NB4 (cell line): ENCODE results near the gene BCAN.
A peak's percentile ranks its signal among the peaks of the same experiment; 100 is the strongest.
"Not testable (repeated sequence)": the region's sequence is repeated elsewhere in the genome, so short reads cannot be mapped to it uniquely, and the experiment has no call there.

ENCODE experiments used
- DNase-seq: peaks from one replicate; pipeline ENCODE4 v3.0.0; 2010; ENCODE audit warnings: low read depth
- H3K4me3 ChIP-seq: one replicate; pipeline ENCODE4 v1.5.1; 2011; ENCODE audit warnings: mild to moderate bottlenecking, low read depth, low read length, moderate library complexity
- MYC ChIP-seq: IDR thresholded peaks from 2 replicates; pipeline ENCODE4 v1.6.1; 2011; ENCODE audit warnings: low read depth, low read length
- POLR2A ChIP-seq: IDR thresholded peaks from 2 replicates; pipeline ENCODE4 v1.6.1; 2011; ENCODE audit warnings: mild to moderate bottlenecking; ENCODE audit not compliant: insufficient read length; ENCODE audit errors: extremely low read depth
- TF ChIP-seq, protein P1 (sequence below): IDR thresholded peaks from 2 replicates; pipeline ENCODE4 v1.6.1; 2011; ENCODE audit warnings: low read depth, low read length
- TF ChIP-seq, protein P2 (sequence below): IDR thresholded peaks from one replicate; pipeline ENCODE4 v1.5.1; 2012; ENCODE audit warnings: low read depth, low read length

Gene BCAN

DNA sequence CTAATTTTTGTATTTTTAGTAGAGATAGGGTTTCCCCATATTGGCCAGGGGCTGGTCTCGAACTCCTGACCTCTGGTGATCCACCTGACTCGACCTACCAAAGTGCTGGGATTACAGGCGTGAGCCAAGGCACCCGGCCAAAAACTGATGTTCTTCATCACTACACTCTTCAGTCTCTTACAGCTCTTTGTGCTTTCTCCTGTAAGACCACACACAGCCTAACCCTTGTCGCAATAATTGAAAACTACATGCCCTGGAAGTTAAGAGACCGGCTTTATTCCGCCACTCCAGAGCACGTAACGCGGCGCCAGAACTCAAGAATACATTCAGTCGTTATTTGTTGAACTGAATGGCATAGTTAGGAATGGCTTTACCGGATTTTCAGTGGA lies 41.2 kb upstream of the BCAN start:
- DNase-seq, result peak; percentile 43
- TF ChIP-seq MYC, result no peak
- TF ChIP-seq, protein P1, sequence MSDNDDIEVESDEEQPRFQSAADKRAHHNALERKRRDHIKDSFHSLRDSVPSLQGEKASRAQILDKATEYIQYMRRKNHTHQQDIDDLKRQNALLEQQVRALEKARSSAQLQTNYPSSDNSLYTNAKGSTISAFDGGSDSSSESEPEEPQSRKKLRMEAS, result no peak
- TF ChIP-seq, protein P2, sequence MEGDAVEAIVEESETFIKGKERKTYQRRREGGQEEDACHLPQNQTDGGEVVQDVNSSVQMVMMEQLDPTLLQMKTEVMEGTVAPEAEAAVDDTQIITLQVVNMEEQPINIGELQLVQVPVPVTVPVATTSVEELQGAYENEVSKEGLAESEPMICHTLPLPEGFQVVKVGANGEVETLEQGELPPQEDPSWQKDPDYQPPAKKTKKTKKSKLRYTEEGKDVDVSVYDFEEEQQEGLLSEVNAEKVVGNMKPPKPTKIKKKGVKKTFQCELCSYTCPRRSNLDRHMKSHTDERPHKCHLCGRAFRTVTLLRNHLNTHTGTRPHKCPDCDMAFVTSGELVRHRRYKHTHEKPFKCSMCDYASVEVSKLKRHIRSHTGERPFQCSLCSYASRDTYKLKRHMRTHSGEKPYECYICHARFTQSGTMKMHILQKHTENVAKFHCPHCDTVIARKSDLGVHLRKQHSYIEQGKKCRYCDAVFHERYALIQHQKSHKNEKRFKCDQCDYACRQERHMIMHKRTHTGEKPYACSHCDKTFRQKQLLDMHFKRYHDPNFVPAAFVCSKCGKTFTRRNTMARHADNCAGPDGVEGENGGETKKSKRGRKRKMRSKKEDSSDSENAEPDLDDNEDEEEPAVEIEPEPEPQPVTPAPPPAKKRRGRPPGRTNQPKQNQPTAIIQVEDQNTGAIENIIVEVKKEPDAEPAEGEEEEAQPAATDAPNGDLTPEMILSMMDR, result no peak
- H3K4me3 ChIP-seq, result peak overlapping the region; percentile 97

DNA sequence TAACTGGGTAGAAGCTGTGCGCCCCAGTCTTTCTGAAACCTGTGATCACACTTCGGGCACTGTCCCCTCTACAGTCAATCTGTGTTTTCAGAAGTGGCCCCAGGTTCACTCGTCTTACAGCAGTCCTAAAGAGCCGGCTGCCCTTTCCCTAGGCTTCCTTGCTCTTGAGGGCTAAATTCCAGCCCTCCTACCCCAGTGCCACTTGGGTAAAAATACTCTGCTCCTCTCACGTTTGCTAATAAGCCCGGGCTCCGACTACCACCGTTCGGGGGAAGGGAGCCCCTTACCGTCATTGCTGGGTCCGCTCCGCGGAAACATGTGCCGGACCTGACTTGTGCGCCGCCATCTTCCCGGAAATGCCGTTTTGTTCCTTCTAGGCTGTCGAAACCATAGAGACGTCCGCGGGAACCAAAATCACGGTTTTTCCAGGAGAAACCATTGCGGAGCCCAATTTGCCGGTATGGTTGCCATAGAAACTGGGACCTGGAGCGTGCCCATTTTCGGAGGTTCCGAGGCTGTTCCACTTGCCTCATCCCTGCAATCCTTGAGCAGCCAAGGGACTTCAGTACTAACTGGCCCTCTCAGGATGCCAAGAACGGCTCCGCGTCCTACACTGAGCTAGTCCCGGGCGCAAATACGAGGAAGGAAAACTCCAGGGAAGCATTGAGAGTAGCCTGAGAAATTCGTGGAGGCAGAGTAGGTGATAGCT lies 40.6 kb upstream of the BCAN start, which contains the start of gene GPATCH4:
TSS of gene GPATCH4 (minus strand) at position 358 of the 709 bp plus-strand sequence.
- DNase-seq, result peak; percentile 84
- peak within 1 kb of the TSS; percentile 97 for H3K4me3 ChIP-seq
- TF ChIP-seq MYC, result peak; percentile 98
- TF ChIP-seq, protein P1, result peak; percentile 97
- peak; percentile 65 for TF ChIP-seq POLR2A
- TF ChIP-seq, protein P2, result no peak

DNA sequence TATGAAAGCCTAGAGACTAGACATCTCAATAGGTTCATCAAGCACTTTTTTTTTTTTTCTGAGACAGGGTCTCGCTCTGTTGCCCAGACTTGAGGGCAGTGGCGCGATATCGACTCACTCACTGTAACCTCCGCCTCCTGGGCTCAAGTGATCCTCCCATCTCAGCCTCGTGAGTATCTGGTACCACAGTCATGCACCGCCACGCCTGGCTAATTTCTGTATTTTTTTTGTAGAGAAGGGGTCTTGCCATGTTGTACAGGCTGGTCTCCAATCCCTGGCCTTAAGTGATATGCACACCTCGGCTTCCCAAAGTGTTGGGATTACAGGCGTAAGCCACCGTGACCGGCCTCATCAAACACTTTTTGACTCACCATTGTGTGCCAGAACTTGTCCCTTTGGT lies 40.0 kb upstream of the BCAN start:
- TF ChIP-seq, protein P2, result no peak
- no peak for TF ChIP-seq POLR2A
- no peak for DNase-seq
- H3K4me3 ChIP-seq, result peak overlapping the region; percentile 97

DNA sequence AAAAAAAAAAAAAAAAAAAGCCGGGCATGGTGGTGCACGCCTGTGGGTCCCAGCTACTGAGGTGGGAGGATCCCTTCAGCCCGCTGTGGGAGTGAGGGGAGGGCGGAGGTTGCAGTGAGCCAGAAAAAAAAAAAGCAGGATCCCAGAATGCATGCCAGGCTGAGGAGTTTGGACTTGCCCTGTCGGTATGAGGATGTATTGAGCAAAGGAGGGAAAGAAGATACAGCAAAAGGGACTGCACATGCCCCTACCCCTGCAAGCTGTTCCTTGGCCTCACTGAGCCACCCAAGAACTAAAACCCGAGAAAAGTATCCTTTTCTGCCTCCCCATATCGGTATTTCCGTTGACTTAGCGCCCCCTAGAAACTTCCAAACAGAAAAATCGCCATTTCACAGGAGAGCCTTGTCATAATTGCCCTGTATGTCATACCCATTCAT lies 39.3 kb upstream of the BCAN start:
- no peak overlapping the region for H3K4me3 ChIP-seq
- TF ChIP-seq, protein P2, result peak; percentile 52
- TF ChIP-seq MYC, result no peak
- peak; percentile 52 for DNase-seq

DNA sequence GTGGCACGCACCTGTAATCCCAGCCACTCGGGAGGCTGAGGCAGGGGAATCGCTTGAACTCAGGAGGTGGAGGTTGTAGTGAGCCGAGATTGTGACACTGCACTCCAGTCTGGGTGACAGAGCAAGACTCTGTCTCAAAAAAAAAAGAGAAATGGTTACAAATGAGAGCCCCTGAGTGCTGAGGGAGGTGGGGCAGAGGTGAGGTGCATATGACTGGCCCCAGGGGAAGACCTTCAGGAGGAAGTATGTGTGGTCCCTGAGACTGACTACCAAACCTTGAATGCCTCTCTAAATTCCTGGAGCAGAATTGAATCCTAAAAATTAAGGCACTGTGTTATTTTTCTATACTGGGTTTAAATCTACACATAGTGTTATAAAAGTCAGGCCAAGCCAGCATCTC lies 34.6 kb upstream of the BCAN start:
- H3K4me3 ChIP-seq, DNase-seq: not testable (repeated sequence)

DNA sequence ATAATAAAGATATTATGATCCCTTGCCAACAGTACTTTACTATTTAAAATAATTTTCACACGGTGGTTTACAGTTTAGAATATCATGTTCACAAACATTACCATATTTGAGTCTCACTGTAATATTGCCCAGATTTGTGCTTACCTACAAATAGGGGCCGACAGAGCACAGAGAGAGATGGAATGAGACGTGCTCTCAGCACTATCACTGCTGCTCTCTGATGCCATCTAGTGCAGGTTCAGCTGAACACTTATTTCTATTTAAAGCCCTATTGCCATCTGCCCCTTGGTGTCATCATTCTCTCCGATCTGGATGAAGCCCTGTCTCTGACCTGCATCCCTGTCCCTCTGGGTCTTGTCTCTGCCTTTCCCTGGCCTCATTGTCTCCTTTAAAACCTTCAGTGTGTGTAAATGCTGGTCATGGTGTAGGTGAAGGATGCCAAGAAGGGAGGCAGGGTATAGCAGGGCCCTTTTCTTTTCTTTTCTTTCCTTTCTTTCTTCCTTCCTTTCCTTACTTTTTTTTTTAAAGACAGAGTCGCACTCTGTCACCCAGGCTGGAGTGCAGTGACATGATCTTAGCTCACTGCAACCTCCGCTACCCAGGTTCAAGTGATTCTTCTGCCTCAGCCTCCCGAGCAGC lies 33.8 kb upstream of the BCAN start:
- no peak overlapping the region for H3K4me3 ChIP-seq
- DNase-seq, result peak; percentile 82
- TF ChIP-seq, protein P2, result peak; percentile 76
- no peak for TF ChIP-seq POLR2A
